Epidermal melanocyte (primary cell): ENCODE measurements around the gene RAI1.

Experiments used
- DNase-seq: peaks from one replicate; pipeline ENCODE4 v3.0.0; 2011; ENCODE audit warnings: low spot score; ENCODE audit not compliant: insufficient read length

The RAI1 gene

GRCh38 chr17:17749025-17749772 is 67.9 kb downstream of the RAI1 start:
- no peak for DNase-seq

- no peak for DNase-seq
Observed at GRCh38 chr17:17749921-17750320, 68.7 kb downstream of the RAI1 start.

- no peak for DNase-seq
Observed at GRCh38 chr17:17750881-17751280, 69.6 kb downstream of the RAI1 start.

DNA sequence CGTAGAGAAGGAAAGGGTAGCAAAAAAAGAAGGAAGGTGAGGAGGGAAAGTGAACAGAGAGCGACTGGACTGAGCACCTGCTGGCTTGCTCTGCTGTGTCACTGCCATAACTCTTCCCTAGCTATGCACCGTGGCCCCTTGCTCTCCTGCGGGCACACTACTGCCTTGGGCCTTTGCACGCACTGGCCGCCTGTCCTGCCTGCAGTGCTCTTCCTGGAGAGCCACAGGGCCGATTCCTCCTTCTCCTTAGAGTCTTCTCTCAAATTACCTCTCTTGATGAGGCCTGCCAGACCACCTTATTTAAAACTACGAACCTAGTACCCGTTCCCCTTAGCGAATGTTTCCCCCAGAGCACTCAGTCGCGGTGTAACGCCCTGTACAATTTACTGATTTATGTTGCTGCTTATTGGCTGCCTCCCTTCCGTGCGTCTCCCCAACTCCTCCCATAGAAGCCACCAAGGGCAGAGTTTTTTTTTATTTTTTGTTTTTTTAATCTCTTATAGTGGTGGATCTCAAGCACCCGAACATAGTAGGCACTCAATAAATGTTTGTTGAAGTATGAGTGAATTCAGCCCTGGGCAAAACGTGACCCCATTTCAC is 70.3 kb downstream of the RAI1 start:
- DNase-seq, result no peak

DNA sequence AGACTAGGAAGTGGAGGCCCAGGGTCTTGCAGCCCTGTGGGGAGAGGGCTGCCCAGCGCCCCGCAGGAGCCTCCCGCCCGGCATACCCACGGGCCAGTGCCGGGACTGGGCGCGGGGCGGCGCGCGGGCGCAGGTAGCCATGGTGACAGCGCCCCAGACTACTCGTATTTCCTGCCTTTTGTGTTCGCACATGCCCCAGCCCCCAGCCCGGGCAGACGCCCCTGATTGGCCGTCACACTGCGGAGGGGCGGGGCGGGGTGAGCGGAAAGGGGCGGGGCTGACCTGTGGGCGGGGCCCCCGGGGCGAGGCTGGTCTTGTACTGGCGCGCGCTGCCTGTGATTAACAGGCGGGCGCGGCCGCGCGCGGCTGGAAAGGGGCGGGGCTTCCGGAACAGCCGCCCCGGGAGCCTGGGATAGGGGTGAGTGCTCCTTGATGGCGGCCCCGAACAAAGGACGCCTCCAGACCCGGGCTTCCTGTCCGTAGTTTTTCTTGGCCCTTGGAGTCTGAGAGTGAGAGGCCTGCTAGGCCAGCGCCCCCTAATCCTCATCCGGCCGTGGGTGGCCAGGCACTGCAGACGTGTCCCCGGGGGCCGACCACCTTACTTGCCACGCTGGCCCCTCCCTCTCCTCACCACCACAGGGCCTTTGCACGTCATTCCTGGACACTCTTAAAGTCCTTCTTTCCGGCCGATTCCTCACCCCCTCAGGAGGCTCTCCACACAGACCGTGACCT is 71.0 kb downstream of the RAI1 start:
- peak; percentile 97 for DNase-seq

DNA sequence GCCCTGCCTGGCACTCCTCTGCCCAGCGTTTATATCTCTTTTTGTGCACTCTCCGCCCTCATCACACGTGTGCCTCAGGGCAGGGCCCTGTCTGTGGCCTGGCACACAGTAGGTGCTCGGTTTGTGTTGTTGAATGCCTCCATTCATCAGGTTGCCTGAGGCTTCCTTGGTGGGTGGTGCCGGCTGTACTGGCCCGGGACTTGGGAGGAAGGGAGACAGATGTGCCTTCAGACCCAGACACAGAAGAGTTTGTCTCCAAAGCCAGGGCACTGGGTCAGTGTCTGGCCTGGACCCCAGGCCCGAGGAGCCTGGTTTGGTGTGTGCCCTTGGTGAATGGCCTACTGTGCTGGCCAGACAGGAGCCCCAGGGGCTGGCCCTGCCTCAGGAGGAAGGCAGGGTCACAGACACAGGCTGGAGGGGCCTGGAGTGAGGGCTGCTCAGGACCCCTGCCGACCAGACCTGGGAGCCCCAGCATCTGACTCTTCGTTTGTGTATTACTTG is 71.6 kb downstream of the RAI1 start:
- peak; percentile 88 for DNase-seq

GRCh38 chr17:17754719-17755686 is 73.7 kb downstream of the RAI1 start:
- DNase-seq, result no peak

- DNase-seq, result no peak
Observed at GRCh38 chr17:17755715-17756114, 74.5 kb downstream of the RAI1 start.

- no peak for DNase-seq
Observed at GRCh38 chr17:17757391-17757791, 76.1 kb downstream of the RAI1 start.

DNA sequence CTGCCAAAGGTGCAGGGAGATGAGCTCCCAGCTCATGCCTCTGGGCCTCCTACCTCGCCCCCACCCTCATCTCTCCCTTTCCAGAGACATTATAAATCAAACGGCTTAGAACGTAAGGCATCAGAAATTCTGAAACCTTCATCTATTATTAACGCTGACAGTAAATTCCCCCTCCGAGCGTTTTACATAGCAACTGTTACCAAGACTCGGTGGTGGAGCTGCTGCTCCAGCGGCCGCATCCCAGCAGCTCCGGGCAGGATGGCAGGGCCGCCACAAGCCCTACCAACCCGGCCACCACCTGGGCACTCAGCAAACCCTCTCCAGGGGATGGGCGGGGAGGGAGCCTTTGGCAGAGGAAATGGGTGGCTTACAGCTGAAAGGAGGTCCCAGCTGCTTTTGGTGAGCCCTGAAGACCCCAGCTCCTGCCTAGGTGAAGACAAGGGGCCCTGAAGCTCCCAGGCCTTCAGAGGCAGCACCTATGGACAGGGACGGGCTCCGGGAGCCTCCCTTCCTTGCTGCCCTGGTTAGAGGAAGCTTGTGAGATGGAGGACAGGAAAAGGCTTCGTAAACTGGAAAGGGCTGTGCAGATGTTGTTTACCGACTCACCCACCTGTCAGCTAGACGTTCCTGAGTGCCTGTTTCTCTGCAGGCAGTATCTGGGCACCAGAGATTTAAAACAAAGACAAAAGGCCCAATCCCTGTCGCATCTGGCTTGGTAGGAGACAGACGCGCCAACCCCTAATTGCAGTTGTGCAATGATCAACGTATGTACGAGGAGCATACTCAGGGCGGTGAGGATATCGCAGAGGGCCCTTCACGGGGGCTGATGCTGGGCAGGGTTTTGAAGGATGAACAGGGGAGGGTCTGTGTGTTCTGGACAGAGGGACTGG is 76.9 kb downstream of the RAI1 start:
- no peak for DNase-seq

- DNase-seq, result no peak
Observed at GRCh38 chr17:17758941-17759563, 77.8 kb downstream of the RAI1 start.

DNA sequence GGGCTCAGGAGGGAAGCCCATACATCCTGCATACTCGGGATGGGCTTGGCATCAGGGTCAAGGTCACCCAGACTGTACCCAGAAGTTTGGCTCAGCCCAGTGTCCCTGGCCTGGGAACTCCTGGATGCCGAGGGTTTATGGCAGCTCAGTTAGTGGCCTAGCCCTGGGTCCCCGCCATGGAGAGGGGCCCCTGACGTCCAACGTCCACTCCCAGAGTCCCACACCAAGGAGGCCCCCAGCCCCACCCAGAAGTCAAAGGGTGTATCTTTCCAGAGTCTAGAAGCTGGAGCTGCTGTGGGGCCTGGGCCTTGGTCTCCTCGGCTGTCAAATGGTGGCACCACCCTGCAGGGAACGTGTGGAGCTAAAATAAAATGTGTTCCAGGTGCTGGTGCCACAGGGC is 79.1 kb downstream of the RAI1 start:
- no peak for DNase-seq

- no peak for DNase-seq
Observed at GRCh38 chr17:17760872-17761550, 79.8 kb downstream of the RAI1 start.

GRCh38 chr17:17761894-17762743 is 80.9 kb downstream of the RAI1 start:
- DNase-seq, result no peak

DNA sequence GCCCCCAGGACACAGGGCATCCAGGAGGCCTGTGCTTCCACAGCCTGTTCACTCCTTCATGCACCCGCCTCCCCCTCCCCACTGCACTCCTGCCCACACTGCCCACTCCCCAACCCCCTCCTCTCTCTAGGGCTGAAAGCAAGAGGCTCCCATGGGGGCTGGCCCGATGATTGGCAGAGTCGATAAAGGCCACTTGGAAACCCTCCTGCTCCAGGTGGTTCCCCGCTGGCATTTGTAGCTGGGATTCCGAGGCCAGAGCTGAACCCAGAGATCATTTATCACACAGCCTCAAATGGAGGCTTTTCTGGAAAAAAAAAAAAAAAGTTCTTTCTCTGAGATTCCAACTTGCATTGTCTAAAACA is 81.5 kb downstream of the RAI1 start:
- DNase-seq, result no peak

GRCh38 chr17:17763136-17763535 is 81.9 kb downstream of the RAI1 start:
- no peak for DNase-seq

DNA sequence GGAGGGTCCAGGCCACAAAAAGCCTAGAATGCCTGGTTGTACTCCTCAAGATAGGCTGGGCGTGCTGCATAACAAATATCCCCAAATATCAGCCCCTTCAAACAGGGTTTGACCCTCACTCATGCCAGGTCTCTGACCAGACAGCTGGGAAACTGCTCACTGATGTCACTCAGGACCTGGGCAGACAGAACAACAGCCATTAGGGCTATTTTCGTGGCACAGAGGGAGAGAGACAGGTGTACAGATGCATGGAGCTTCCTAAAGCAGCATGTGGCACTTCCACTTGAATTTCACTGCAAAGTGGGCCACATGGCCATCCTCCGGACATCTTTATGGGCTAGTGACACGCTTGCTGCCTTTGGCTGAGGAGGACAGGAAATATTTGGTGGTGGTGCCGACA is 82.5 kb downstream of the RAI1 start:
- no peak for DNase-seq

GRCh38 chr17:17765359-17766076 is 84.3 kb downstream of the RAI1 start:
- DNase-seq, result no peak
